ENCODE data around the gene WDR62. TPM values are rescaled to one million over a fixed set of nuclear protein-coding genes. Genes with fewer than 3 reads are reported as not detected.

The WDR62 gene
- total and polyA plus RNA-seq, 10 of the 15 experiments (the other 5 are each of a cell fraction or from before 2014, with no cell fraction given), result 0.08 to 20.6 (median 10.9) TPM

- TF ChIP-seq ATF2 (IDR thresholded peaks at IDR 0.05; ENCODE audit: low read length) (no peak), ZBTB40 (IDR thresholded peaks at IDR 0.05; ENCODE audit: borderline replicate concordance) (no peak; the same call in 1 of the 2 replicates), CHD2 (IDR thresholded peaks at IDR 0.05; ENCODE audit: borderline replicate concordance, low read depth, low read length) (peak; percentile 80), MYB (IDR thresholded peaks at IDR 0.05; ENCODE audit: borderline replicate concordance, low read depth, low read length) (no peak), JUNB (IDR thresholded peaks at IDR 0.05) (no peak), BRCA1 (IDR thresholded peaks at IDR 0.05; ENCODE audit: low read depth, low read length) (0 out of 2 replicates have a peak, but pooled peaks have one; percentile 1), KLF5 (IDR thresholded peaks at IDR 0.05; ENCODE audit: partially characterized antibody) (peak; percentile 64), SIX5 (IDR thresholded peaks at IDR 0.05; ENCODE audit: low read depth, low read length, severe bottlenecking) (no peak), HCFC1 (IDR thresholded peaks at IDR 0.05; ENCODE audit: low read length) (peak; percentile 52), POLR2A (IDR thresholded peaks at IDR 0.05; ENCODE audit: low read depth, low read length) (peak; percentile 84), NR2C1 (IDR thresholded peaks at IDR 0.05) (no peak), RBBP5 (conservative IDR thresholded peaks at IDR 0.05) (no peak), NFXL1 (IDR thresholded peaks at IDR 0.05; ENCODE audit: borderline replicate concordance) (no peak), TCF3 (IDR thresholded peaks at IDR 0.05; ENCODE audit: borderline replicate concordance, insufficient read depth, low read depth, low read length) (0 out of 2 replicates have a peak, but pooled peaks have one; percentile 24), YBX1 (IDR thresholded peaks at IDR 0.05) (no peak), E2F8 (IDR thresholded peaks at IDR 0.05; ENCODE audit: low read depth, partially characterized antibody) (no peak), ZNF24 (IDR thresholded peaks at IDR 0.05) (no peak), ZBTB33 (IDR thresholded peaks at IDR 0.05) (no peak), RFX5 (IDR thresholded peaks at IDR 0.05; ENCODE audit: low read depth, low read length) (no peak), CREM (IDR thresholded peaks at IDR 0.05; ENCODE audit: low read depth) (no peak; the same call in none of the 2 replicates), FOXM1 (IDR thresholded peaks at IDR 0.05; ENCODE audit: low read depth, low read length) (no peak), NBN (IDR thresholded peaks at IDR 0.05) (peak; percentile 85; the same call in 1 of the 2 replicates)
Observed at GRCh38 chr19:36054119-36054732, 471 bp upstream of the WDR62 start, which contains the start of gene THAP8 (continued).
